ENCODE results near the gene TOP2A.

Gene TOP2A

DNA sequence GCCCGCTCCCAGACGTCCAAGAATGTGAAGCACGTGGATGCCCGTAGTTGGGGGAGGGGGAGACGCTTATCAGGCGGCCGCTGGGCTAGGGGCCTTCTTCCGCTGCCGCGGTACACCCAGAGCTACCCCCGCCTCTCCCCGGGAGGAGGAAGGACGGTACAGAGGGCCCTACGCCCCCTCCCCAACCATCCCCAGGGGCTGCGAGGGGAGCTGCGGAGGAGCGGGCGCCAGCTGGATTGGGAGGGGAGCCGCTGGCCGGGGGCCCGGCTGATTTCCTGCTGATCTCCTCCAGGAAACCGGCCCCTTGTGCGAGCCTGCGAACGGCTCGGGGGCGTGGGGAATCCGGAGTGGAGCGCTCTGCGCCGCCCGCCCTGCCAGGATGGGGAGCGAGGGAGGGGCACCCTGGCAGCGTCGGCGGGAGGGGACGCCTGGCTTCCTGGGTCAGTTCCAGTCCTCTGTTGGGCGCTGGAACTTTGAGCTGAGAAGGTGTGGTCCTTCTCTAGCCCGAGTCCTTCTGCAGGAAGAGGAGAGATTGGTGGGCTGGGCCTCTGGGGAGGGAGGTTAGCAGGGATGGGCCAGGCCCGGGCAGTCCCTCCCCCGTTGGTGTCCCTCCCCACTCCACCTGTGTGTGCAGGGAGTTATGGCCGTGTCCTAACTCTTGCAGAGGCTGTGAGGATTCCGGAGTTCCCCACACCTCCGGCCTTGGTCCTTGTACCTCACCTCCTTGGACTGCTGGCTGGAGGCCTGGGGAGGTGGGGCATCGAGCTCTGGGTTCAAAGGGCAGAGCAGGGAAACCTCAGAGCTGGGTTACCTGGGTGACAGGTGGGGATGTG lies 72.3 kb downstream of the TOP2A start:
- no peak for DNase-seq (ENCODE audit: low read depth)

DNA sequence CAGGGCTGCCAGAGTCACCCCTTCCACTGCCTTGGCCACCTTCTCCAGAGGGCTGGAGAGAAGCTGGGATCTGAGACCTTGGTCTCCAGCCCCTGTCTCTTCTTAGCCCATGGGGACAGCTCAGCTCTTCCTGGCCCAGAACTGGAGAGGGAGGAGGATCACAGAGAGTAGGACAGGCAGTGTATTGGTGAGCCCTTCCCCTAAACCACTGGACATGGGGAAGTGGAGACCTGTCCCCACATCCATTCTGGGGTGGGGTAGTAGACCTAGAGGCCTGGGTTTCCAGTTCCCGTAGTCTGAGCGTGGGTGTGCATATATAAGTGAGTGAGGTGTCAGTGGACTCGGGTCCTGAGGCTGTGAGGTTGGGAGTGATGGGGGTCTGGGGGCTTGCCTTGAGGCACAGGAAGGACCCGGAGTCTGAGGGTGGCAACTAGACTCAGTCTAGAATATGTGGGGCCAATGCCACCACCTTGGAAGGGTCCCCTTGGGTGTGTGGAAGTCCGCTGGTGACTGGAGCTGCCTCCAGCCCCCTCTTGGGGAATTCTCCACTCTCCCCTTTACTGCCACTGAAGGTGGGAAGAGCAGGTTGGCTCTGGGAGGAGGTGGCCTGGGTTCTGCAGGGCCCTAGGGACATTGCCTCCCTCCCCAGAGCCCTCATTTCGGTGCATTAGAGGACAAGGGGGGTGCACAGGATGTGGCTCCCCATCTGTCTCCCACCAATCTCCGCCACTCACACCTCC lies 73.1 kb downstream of the TOP2A start:
- DNase-seq (ENCODE audit: low read depth) = no peak

DNA sequence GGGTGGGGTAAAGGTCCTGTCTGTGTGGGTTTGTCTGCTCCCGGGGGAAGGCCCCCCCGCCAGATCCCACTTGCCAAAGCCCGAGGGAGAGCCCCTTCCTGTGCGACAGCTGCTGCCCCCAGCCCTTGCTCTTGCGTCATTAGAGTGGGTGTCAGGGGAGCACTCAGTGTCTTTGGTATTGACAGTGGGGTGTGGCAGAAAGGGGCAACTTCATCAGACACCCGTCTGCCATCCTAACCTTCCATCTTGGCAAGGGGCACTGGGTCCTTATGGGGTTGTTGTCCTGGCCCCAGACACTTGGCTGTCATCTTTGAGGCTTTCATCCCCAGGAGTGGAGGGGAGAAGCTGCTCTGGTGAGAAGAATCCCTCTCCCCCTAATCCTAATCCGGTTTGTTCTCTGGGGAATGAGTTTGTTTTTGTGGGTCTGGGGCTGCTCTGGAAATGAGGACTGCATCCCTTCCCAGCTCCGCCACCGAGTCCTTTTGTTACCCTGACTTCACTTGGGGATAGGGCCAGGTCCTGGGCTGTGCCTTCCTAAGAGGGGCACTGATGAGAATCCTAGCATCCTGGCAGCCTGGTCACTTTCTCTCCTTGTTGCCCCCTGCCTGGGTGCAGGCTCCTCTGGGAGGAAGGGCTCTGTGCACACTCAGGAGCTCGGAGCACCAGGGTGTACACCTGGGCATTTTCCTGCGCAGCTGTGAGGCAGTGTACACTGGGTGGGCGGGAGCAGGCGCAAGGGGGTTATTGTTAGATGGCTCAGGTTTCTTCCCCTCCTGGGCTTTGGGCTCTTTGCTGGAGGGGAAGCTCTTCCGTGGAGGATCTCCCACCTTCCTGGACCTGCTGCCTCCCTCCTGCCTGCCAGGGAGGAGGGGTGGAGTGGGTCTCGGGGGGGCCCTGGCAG lies 74.2 kb downstream of the TOP2A start:
- no peak for DNase-seq (ENCODE audit: low read depth)

DNA sequence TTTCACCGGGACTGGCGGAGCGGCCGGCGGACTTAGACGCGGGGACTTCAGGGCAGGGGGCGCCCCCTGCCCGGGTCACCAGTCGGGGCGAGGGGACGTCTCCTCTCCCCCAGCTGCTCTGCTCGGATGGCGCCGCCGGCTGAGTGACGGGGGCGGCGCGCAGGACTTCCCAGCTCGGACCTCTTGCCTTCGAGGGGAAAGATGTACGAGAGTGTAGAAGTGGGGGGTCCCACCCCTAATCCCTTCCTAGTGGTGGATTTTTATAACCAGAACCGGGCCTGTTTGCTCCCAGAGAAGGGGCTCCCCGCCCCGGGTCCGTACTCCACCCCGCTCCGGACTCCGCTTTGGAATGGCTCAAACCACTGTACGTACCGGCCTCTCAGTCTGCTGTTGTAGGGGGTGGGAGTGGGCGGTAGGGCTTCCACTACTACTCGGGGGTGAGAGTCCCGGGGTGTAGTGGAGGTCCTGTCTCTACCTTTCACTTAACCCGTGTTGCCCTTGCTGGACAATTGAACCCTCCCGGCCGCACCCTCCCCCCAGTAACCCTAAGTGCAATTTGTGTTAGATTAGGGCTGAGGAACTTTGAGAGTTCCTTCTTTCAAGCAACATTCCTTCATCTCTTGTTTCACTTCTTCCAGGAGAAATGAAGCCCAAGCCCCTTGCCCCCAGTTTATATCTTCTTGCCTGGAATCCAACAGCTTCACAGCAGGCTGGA lies 75.0 kb downstream of the TOP2A start:
- no peak for DNase-seq (ENCODE audit: low read depth)

DNA sequence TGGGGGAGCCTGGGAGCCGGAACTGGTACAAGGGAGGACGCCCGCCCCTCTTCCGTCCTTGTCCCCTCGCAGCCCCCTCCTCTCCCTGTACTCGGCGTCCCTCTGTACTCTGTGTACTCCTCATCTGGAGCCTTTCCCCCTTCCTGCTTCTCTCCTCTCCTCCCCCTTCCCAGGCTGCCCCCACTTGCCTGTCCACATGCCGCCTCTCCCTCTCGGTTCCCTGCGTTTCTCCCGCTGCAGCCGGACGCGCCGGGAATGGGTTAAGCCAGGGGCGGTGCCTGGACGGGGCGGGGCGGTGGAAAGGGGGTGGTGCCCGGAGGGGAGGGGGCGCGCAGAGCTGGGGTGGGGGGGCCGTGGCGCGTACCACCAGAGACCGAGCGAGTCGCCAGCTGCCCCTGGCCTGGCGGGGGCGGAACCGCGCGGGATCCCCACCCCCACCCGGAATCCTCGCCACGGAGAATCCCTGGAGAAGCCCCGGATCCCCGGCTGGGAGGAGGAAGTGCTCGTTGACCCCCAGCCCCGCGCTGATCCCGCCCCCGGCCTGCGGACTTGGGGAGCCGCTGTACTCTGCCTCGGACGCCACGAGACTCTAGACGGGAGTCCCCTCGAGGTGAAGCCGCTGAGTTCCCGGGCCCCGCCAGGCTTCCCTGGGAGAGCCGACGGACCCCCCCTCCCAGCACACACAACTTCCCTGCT lies 75.7 kb downstream of the TOP2A start:
- DNase-seq (ENCODE audit: low read depth) = no peak

DNA sequence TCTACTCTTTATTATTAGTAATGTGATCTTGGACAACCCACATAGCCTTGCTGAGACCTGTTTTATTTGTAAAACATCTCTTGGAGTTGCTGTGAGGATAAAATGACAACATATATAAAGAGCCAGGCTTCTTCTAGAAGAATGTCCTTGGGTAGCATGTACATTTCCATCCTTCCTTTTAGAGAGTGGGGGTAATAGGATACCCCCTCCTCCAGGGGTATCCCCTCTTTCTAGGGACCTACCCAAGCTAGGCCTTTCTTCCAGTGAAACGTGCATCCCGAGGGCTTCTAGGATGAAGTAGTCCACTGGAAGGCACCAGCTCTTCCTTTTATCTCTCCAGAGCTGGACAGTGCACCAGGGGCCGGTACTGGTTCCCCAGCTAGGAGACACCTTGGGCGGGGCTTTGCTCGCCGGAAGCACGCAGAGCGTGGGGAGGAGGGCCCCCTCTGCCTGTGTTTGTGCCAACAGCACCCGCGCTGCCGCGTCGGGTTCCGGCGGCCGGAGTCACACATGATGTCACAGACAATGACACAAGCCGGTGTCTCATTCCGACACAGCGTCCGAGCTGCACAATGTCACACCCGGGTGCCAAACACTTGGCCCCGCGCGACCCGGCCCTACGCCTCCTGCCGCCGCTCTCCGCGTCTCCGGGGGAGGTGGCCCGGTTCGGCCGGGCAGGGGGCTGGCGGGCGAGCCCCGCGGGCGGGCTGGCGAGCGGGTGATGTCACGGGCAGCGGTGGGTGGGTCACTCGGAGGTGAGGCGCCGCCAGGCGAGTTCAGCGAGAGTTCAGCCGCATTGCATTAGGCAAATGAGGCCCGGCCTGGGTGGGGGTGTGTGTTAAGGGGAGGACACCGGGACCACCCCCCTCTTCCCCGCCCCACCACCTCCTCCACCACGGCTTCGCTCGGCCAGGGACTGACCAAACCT lies 76.6 kb downstream of the TOP2A start:
- DNase-seq (ENCODE audit: low read depth) = peak; percentile 78

DNA sequence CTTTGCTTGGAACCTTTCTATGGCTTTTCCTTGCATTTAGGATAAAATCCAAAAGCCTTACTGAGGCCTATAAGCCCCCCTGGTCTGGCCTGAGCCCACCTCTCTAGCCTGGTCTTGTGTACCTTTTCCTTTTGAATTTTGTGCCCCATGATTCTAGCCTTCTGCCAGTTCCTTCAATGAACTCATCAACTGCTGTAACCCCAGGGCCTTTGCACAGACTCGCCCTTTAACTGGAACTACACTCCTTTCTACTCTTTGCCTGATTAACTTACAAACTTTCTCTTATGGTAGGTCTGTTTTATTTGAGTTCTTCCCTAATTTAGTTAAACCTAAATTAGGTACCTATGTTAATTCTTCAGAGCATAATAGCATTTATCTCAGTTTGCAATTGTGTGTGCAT lies 77.4 kb downstream of the TOP2A start:
- DNase-seq (ENCODE audit: low read depth) = no peak

DNA sequence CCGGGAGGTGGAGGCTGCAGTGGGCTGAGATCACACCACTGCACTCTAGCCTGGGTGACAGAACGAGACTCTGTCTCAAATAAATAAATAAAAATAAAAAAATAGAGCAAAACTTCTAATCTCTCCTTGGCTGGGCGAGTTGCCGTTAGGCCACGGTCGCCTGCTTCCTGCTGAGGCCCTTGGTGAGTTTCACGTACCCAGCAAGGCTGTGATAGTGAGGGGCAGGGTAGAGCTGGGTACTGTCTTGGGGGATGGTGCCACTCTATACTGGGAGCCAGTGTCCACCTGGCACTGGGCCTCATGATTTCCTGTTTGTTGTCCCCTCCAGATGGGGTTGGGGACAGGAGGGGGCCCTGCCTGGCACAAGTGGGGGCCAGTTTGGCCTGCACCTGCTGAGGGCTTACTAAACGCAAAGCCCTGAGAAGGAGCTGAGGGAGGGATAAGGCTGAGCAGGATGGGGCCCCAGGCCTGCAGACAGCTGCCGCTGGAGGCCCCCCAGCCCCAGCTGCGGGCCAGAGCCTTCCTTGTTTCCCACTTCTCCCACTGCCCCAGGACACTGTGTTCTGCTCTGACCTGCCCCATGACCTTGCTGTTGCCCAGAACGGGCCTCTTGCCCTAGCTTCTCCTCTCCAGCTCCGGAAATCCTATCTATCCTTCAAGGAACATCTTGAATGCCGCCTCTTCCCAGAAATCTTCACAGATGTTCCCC lies 78.6 kb downstream of the TOP2A start:
- DNase-seq (ENCODE audit: low read depth) = no peak
